Panc1 (cell line): ENCODE measurements around the gene MBD4. TPM values are rescaled to one million over a fixed set of nuclear protein-coding genes. Genes with fewer than 3 reads are reported as not detected.

Experiments used
- ATAC-seq: fragments of 200-7000 bp; cut with Tn5 transposase; 2 replicates; pipeline ENCODE4 v1.9.1; 2020; ENCODE audit warnings: mild to moderate bottlenecking, moderate library complexity
- BruUV-seq: library from RNA; stranded (reverse); fragments of 400-500 nt; replicated peaks from 2 replicates; lab custom pipeline; 2021; lab: Mats Ljungman, UMichigan
- CTCF ChIA-PET: fragments of 300-600 bp; sonication (Branson Sonifier 250); formaldehyde crosslinking; loops from one replicate; lab custom pipeline; 2022; ENCODE audit warnings: antibody characterized with exemption; lab: Charles Lee
- POLR2A ChIA-PET: fragments of 300-600 bp; sonication (Branson Sonifier 250); formaldehyde crosslinking; loops from one replicate; lab custom pipeline; 2022; ENCODE audit warnings: antibody characterized with exemption; lab: Charles Lee
- DNase-seq: peaks from one replicate; pipeline ENCODE4 v3.0.0-alpha.2; 2010; ENCODE audit warnings: low read depth, low spot score
- H3K27ac ChIP-seq: 2 replicates; pipeline ENCODE4 v1.5.1; 2011; ENCODE audit warnings: mild to moderate bottlenecking, low read length, inconsistent platforms
- H3K27me3 ChIP-seq: fragments of 200-500 bp; sonication (Bioruptor generic); 2 replicates; pipeline ENCODE4 v1.6.0; 2014; ENCODE audit warnings: low read length, inconsistent platforms; ENCODE audit not compliant: control insufficient read depth, insufficient read depth
- H3K36me3 ChIP-seq: fragments of 200-500 bp; sonication (Bioruptor generic); 2 replicates; pipeline ENCODE4 v1.5.1; 2014; ENCODE audit warnings: inconsistent platforms, mild to moderate bottlenecking, low read length, moderate library complexity; ENCODE audit not compliant: control insufficient read depth, insufficient read depth
- H3K4me1 ChIP-seq: 2 replicates; pipeline ENCODE4 v1.5.1; 2011; ENCODE audit warnings: inconsistent platforms, mild to moderate bottlenecking, low read length, moderate library complexity; ENCODE audit not compliant: control insufficient read depth, insufficient read depth
- H3K4me3 ChIP-seq, 2 experiments: 2 replicates each; pipeline ENCODE4 v1.5.1; 2011 to 2012; ENCODE audit warnings: low read depth in 2 of 2, low read length in 2 of 2, mild to moderate bottlenecking in 2 of 2, inconsistent platforms in 1 of 2, moderate library complexity in 1 of 2
- H3K9me3 ChIP-seq: fragments of 200-500 bp; sonication (Bioruptor generic); 2 replicates; pipeline ENCODE4 v1.5.1; 2014; ENCODE audit warnings: low read depth, mild to moderate bottlenecking, inconsistent platforms, low read length, moderate library complexity; ENCODE audit not compliant: control insufficient read depth, insufficient read depth
- CTCF ChIP-seq: fragments of 450-650 bp; IDR thresholded peaks from 2 replicates; pipeline ENCODE4 v1.5.1; 2017; ENCODE audit warnings: mild to moderate bottlenecking
- POLR2AphosphoS5 ChIP-seq: IDR thresholded peaks from 2 replicates; pipeline ENCODE4 v1.6.1; 2012; ENCODE audit warnings: mild to moderate bottlenecking, low read depth, low read length, moderate library complexity
- REST ChIP-seq, 2 experiments: IDR thresholded peaks; 2 replicates each; pipeline ENCODE4 v1.6.1; 2011 to 2012; ENCODE audit warnings: low read depth in 2 of 2, control low read depth in 1 of 2, low read length in 1 of 2, mild to moderate bottlenecking in 1 of 2, moderate library complexity in 1 of 2; ENCODE audit not compliant: insufficient read depth in 1 of 2
- SIN3A ChIP-seq: IDR thresholded peaks from 2 replicates; pipeline ENCODE4 v1.6.1; 2012; ENCODE audit warnings: low read depth, mild to moderate bottlenecking, low read length, moderate library complexity, borderline replicate concordance; ENCODE audit not compliant: insufficient read depth
- TCF7L2 ChIP-seq: IDR thresholded peaks from 2 replicates; pipeline ENCODE4 v1.6.1; 2011; ENCODE audit warnings: mild to moderate bottlenecking, low read depth, low read length, inconsistent platforms
- in situ Hi-C: cut with HindIII; loops from 2 replicates; pipeline ENCODE4 v1.10.0; 2016; ENCODE audit warnings: low sequenced_read_pairs, low pct_unique_long_range_greater_than_20kb
- intact Hi-C: fragments of 100-400 bp; cut with micrococcal nuclease; formaldehyde crosslinking; loops from one replicate; pipeline ENCODE4 v1.10.0; 2022; ENCODE audit not compliant: unreplicated experiment
- total RNA-seq: library from RNA; stranded (reverse); gene quantifications from one replicate; pipeline ENCODE4 v1.2.1, GENCODE V29; 2021; ENCODE audit not compliant: unreplicated experiment

MBD4 gene
- total RNA-seq, 1 experiment from 2014 or later, result 44.7 TPM

GRCh38 chr3:129440618-129441190 is 956 bp upstream of the MBD4 start:
- ATAC-seq (no peak), DNase-seq (no peak)
- BruUV-seq, result no TSS peak
- H3K4me3 ChIP-seq, result peak overlapping the region; percentile 67 to 97
- CTCF ChIA-PET, result interaction anchor here (0.6 to 3.1 kb wide), 2 partner anchors 57 to 125 kb away, joined by 3 to 10 read pairs; a partner anchor contains a TSS
- POLR2A ChIA-PET, result interaction anchor here (0.6 to 1.1 kb wide), 4 partner anchors 14 to 613 kb away, joined by 3 to 8 read pairs (median 3); no protein-coding TSS in a partner anchor
- no peaks in the 10 kb centered on the region for H3K9me3 ChIP-seq
- intact Hi-C loops (no loop called here), in situ Hi-C loops (no loop called here)
- peaks cover 25% of the 10 kb centered on the region for H3K36me3 ChIP-seq
- H3K4me1 ChIP-seq, result peaks cover 33% of the 10 kb centered on the region
- TF ChIP-seq SIN3A (no peak), REST (IDR thresholded peaks at IDR 0.05; ENCODE audit: insufficient read depth in 1 of 2, low read depth in 2 of 2, low read length in 1 of 2) (no peak), CTCF (no peak), TCF7L2 (no peak), POLR2AphosphoS5 (no peak)
- peak overlapping the region; percentile 98 for H3K27ac ChIP-seq
- H3K27me3 ChIP-seq, result no peaks in the 10 kb centered on the region

GRCh38 chr3:129439226-129439816 is 427 bp downstream of the MBD4 start:
- Histone ChIP-seq H3K4me1 (peaks cover 34% of the 10 kb centered on the region), H3K36me3 (peaks cover 36% of the 10 kb centered on the region), H3K9me3 (no peaks in the 10 kb centered on the region), H3K27ac (peak overlapping the region; percentile 98), H3K27me3 (no peaks in the 10 kb centered on the region), H3K4me3 (peak overlapping the region; percentile 67 to 97)
- no TSS peak for BruUV-seq
- intact Hi-C loops, result no loop called here
- DNase-seq, result no peak
- in situ Hi-C loops, result no loop called here
- ATAC-seq, result peak; percentile 9
- POLR2A ChIA-PET, result interaction anchor here (0.6 to 1.1 kb wide), 3 partner anchors 16 to 128 kb away, joined by 3 to 5 read pairs (median 3); no protein-coding TSS in a partner anchor
- TF ChIP-seq SIN3A, result no peak
- no peak for TF ChIP-seq CTCF
- TF ChIP-seq REST (IDR thresholded peaks at IDR 0.05; ENCODE audit: insufficient read depth in 1 of 2, low read depth in 2 of 2, low read length in 1 of 2), result no peak
- no peak for TF ChIP-seq TCF7L2
- TF ChIP-seq POLR2AphosphoS5, result no peak
- CTCF ChIA-PET, result interaction anchor here (3.1 kb wide), 1 partner anchor 56 kb away, joined by 10 read pairs; no protein-coding TSS in a partner anchor
